ENCODE data around the gene PHF19. TPM values are rescaled to one million over a fixed set of nuclear protein-coding genes. Genes with fewer than 3 reads are reported as not detected.
A peak's percentile ranks its signal among the peaks of the same experiment; 100 is the strongest.

PHF19 gene
- total RNA-seq, 1 donor from 2014 or later, result 55.3 TPM

DNA sequence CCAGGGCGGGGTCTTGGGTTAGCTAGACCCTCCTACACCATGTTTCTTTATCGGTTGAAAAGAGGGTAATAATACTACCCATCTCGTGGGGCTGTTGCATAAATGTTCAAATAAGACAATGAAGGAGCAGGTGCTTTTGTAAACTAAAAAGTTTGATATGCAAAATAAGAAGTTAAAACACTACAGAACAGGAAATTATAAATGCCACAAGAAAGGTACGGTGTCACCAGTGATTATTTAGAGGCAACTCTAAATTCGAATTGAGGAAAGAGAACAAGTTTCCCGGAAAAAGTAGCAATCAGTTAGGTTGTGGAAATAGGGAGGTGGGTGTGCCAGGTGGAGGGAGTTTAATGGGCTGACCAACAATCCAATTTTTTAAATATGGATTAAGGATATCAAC lies 2.5 kb upstream of the PHF19 start:
- H3K4me3 Mint-ChIP-seq, result no peak overlapping the region
- ATAC-seq (ENCODE audit: low read depth), result no peak
- TF ChIP-seq, protein P1, sequence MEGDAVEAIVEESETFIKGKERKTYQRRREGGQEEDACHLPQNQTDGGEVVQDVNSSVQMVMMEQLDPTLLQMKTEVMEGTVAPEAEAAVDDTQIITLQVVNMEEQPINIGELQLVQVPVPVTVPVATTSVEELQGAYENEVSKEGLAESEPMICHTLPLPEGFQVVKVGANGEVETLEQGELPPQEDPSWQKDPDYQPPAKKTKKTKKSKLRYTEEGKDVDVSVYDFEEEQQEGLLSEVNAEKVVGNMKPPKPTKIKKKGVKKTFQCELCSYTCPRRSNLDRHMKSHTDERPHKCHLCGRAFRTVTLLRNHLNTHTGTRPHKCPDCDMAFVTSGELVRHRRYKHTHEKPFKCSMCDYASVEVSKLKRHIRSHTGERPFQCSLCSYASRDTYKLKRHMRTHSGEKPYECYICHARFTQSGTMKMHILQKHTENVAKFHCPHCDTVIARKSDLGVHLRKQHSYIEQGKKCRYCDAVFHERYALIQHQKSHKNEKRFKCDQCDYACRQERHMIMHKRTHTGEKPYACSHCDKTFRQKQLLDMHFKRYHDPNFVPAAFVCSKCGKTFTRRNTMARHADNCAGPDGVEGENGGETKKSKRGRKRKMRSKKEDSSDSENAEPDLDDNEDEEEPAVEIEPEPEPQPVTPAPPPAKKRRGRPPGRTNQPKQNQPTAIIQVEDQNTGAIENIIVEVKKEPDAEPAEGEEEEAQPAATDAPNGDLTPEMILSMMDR (IDR thresholded peaks at IDR 0.05), result no peak

DNA sequence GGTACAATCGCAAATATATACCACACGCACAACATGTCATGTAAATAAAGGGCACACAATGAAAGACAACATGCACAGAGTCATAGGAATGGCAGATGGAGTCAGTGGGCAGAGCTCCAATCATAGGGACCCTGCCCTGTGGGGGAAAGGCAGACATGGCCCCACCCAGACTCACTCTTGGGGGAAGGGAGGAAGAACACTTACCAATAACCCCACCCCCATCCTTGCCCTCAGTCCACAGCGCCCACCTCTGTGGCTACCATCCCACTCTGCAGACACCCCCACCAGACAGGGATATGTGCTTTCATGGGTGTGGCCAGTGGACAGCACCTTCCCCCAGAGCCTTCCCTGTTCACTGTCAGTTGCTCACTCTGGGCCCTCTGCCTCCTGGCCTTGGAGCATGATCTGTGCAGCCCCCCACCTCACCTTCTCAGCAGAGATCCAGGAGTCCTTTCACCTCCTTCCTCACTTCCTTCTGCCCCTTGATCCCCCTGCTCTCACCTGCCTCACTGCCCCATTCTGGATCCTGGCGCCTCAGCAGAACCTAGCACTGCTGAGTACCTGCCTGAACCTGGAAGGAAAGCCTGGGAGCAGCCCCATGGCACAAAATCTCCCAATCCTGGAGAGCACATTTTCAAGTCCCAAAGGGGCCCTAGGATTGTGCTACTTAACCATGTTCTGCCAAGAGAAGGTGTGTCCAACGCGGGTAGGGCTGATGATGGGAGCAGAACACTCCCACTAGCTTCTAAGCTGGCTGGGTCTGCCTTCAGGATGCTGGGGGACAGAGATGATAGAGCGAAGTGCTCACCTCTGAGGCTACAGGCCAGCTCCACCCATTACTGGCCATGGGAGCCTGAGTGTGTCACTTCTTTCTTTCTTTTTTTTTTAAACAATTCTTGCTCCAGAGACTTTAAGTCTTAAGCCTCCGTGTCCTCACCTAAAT lies 1.5 kb upstream of the PHF19 start:
- intact Hi-C loops (cut with micrococcal nuclease), result no loop called here
- Mint-ChIP-seq H3K27me3 (peaks cover 4% of the 10 kb centered on the region), H3K27ac (peak overlapping the region; percentile 92), H3K4me1 (peaks cover 49% of the 10 kb centered on the region), H3K36me3 (ENCODE audit: low read depth) (peaks cover 8% of the 10 kb centered on the region), H3K4me3 (peak overlapping the region; percentile 96), H3K9me3 (no peaks in the 10 kb centered on the region)
- no peak for ATAC-seq (ENCODE audit: low read depth)
- ChIA-PET POLR2A (interaction anchor here (1.3 to 3.8 kb wide), 3 partner anchors 13 to 48 kb away, joined by 3 to 33 read pairs (median 25); partner anchors contain the start of gene TRAF1), CTCF (no interaction called here)
- TF ChIP-seq, protein P1 (IDR thresholded peaks at IDR 0.05), result no peak
- no peak for DNase-seq

More for the DNA sequence above, 2.5 kb upstream of the PHF19 start:
- no peak overlapping the region for H3K27ac Mint-ChIP-seq
- no peak for DNase-seq
- peaks cover 41% of the 10 kb centered on the region for H3K4me1 Mint-ChIP-seq
- ChIA-PET POLR2A (no interaction called here), CTCF (interaction anchor here (0.7 kb wide), 1 partner anchor 10 kb away, joined by 3 read pairs; no protein-coding TSS in a partner anchor)
- H3K36me3 Mint-ChIP-seq (ENCODE audit: low read depth), result peaks cover 4% of the 10 kb centered on the region
- H3K27me3 Mint-ChIP-seq, result peaks cover 5% of the 10 kb centered on the region
- intact Hi-C loops (cut with micrococcal nuclease), result no loop called here
- no peaks in the 10 kb centered on the region for H3K9me3 Mint-ChIP-seq

DNA sequence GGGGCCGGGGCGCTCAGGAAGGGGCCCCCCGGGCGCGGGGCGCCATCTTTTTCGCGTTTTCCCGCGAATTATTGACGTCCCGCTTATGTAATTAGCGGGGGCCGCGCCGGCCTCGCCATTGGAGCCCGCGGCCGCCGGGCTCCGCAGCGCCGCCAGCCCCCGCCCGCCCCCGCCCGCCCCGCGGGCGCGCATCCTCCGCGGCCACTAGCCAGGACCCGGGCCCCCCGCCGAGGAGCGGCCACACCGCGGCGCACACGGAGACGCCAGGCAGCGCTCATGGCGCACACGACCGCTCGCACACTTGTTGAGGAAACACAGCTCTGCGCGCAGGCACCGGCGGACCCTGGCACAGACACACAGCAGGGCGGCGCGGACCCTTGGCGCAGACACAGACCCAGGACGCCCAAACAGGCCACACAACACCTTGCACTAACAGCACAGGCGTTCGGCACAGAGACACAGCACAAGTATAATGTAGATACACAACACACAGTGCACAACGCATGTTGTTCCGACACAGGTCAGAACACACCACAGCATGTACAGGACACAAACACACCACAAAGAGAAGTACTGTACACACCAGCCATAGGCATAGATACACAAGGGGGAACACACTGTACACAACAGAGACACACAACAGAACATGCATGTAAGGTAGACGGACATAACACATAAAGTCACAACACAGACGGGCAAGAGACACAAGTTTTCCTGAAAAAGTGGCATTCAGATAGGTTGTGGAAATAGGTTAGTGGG lies 467 bp upstream of the PHF19 start:
- TF ChIP-seq, protein P1 (IDR thresholded peaks at IDR 0.05), result no peak
- Mint-ChIP-seq H3K9me3 (no peaks in the 10 kb centered on the region), H3K36me3 (ENCODE audit: low read depth) (peaks cover 14% of the 10 kb centered on the region), H3K4me3 (peak overlapping the region; percentile 96), H3K27me3 (peaks cover 4% of the 10 kb centered on the region), H3K4me1 (peaks cover 54% of the 10 kb centered on the region), H3K27ac (peak overlapping the region; percentile 92)
- CTCF ChIA-PET, result interaction anchor here (0.6 to 1.0 kb wide), 3 partner anchors 13 to 182 kb away, joined by 3 to 4 read pairs (median 3); no protein-coding TSS in a partner anchor
- ATAC-seq (ENCODE audit: low read depth) (peak; percentile 47), DNase-seq (peak; percentile 56)
- intact Hi-C loops (cut with micrococcal nuclease), result loop anchor here (1.0 to 2.0 kb wide), 4 partner anchors 9 to 49 kb away; partner anchors contain the start of genes PSMD5 and TRAF1
- POLR2A ChIA-PET, result interaction anchor here (0.6 to 3.8 kb wide), 12 partner anchors 9 to 84 kb away, joined by 3 to 33 read pairs (median 4); partner anchors contain the start of genes FBXW2 and TRAF1

DNA sequence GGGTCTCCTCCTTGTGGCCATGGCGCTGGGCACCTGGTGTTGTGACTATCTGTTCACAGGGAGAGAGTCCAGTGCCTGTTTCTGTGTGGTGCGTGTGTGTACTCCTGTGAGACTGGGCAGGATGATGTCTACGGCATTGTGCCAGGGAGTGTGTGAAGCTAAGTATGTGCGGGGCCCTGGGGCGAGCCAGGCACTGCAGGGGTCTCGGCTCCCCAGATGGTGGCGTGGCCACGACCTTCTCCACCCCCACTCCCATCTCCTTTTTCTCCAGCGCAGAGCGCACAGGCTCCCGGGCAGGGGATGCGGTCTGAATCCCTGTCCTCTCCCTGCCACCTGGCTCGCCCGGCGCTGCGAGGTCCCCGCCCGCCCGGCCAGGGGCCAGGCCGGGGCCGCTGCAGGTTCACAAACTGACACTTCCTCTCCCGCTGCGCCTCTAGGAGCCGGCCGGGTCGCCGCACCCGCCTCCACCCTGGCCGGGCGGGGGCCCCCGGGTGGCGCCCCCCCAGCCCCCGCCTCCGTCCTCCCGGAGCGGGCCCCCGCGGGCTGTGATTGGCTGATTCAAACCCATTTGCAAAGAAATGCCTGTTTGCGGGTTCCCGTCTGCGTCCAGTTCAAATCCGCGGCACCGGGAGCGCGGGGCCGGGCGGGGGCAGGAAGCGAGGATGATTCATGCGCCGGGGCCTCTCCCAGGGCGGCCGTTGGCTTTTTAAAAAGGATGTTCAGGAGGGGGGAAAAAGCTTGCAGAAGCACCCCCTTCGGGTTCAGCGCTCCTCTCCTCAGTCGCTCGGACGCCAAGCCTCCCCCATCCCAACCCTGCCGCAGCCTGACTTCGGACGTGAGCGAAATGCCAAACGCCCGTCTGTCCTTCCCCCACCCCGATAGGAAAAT lies 790 bp downstream of the PHF19 start:
- TF ChIP-seq, protein P1 (IDR thresholded peaks at IDR 0.05), result no peak
- H3K36me3 Mint-ChIP-seq (ENCODE audit: low read depth), result peaks cover 16% of the 10 kb centered on the region
- H3K27me3 Mint-ChIP-seq, result peaks cover 2% of the 10 kb centered on the region
- CTCF ChIA-PET, result interaction anchor here (0.6 kb wide), 1 partner anchor 184 kb away, joined by 3 read pairs; no protein-coding TSS in a partner anchor
- peak overlapping the region; percentile 83 for H3K4me3 Mint-ChIP-seq
- DNase-seq (peak; percentile 66), ATAC-seq (ENCODE audit: low read depth) (peak; percentile 74)
- H3K4me1 Mint-ChIP-seq, result peaks cover 54% of the 10 kb centered on the region
- POLR2A ChIA-PET, result interaction anchor here (1.0 to 3.8 kb wide), 8 partner anchors 10 to 83 kb away, joined by 4 to 33 read pairs (median 10); partner anchors contain the start of genes FBXW2 and TRAF1
- intact Hi-C loops (cut with micrococcal nuclease), result loop anchor here (1.0 to 2.0 kb wide), 4 partner anchors 33 to 60 kb away; partner anchors contain the start of genes PSMD5 and TRAF1
- peak overlapping the region; percentile 80 for H3K27ac Mint-ChIP-seq
- no peaks in the 10 kb centered on the region for H3K9me3 Mint-ChIP-seq

Measured in activated B cell treated with CpG ODN at 0.5 μM for 24 hours (primary cell).